HL-60 (cell line): ENCODE data around the gene RELN.

Experiments used
- DNase-seq, 2 experiments: peaks; one replicate each; pipeline ENCODE4 v3.0.0-alpha.2; 2010 to 2020; ENCODE audit warnings: low read depth in 1 of 2, low spot score in 1 of 2
- H3K27ac ChIP-seq: fragments of 250-450 bp; sonication (Bioruptor Pico); replicated peaks from 2 replicates; pipeline ENCODE4 v1.5.1; 2020; ENCODE audit warnings: mild to moderate bottlenecking, moderate library complexity
- H3K27me3 ChIP-seq: fragments of 250-450 bp; sonication (Bioruptor Pico); 2 replicates; pipeline ENCODE4 v1.5.1; 2021; ENCODE audit warnings: mild to moderate bottlenecking, moderate library complexity; ENCODE audit not compliant: insufficient read depth, poor library complexity, severe bottlenecking
- H3K4me3 ChIP-seq: replicated peaks from 2 replicates; pipeline ENCODE4 v1.5.1; 2011; ENCODE audit warnings: mild to moderate bottlenecking, control low read depth, low read length; ENCODE audit not compliant: insufficient read depth
- CTCF ChIP-seq: IDR thresholded peaks from one replicate; pipeline ENCODE4 v1.5.1; 2011; ENCODE audit warnings: low read length, control low read depth, inconsistent platforms; ENCODE audit not compliant: insufficient read depth
- GABPA ChIP-seq: IDR thresholded peaks from 2 replicates; pipeline ENCODE4 v1.6.1; 2012; ENCODE audit warnings: low read depth
- POLR2AphosphoS5 ChIP-seq: IDR thresholded peaks from 2 replicates; pipeline ENCODE4 v1.6.1; 2012; ENCODE audit warnings: low read depth
- REST ChIP-seq: IDR thresholded peaks from 2 replicates; pipeline ENCODE4 v1.6.1; 2012; ENCODE audit warnings: low read depth; ENCODE audit not compliant: insufficient replicate concordance
- SPI1 ChIP-seq: IDR thresholded peaks from 2 replicates; pipeline ENCODE4 v1.6.1; 2012; ENCODE audit warnings: low read depth, mild to moderate bottlenecking, borderline replicate concordance

RELN gene

GRCh38 chr7:103859709-103860108, 129.7 kb downstream of the RELN start:
- no peaks in the 10 kb centered on the region for H3K27me3 ChIP-seq

GRCh38 chr7:103857435-103857834, 132.0 kb downstream of the RELN start:
- H3K4me3 ChIP-seq: no peak overlapping the region
- no peak for TF ChIP-seq SPI1
- no peak for TF ChIP-seq POLR2AphosphoS5
- TF ChIP-seq REST: no peak
- TF ChIP-seq GABPA: no peak
- no peak for TF ChIP-seq CTCF
- DNase-seq: no peak
- H3K27ac ChIP-seq: no peak overlapping the region
- H3K27me3 ChIP-seq: no peaks in the 10 kb centered on the region

More at GRCh38 chr7:103859709-103860108, 129.7 kb downstream of the RELN start:
- no peak overlapping the region for H3K27ac ChIP-seq
- DNase-seq: no peak
- TF ChIP-seq CTCF (no peak), POLR2AphosphoS5 (no peak), GABPA (no peak), REST (no peak), SPI1 (no peak)
- H3K4me3 ChIP-seq: no peak overlapping the region

- Histone ChIP-seq H3K4me3 (no peak overlapping the region), H3K27me3 (no peaks in the 10 kb centered on the region), H3K27ac (no peak overlapping the region)
- TF ChIP-seq SPI1 (no peak), GABPA (no peak), CTCF (no peak), REST (no peak), POLR2AphosphoS5 (no peak)
- no peak for DNase-seq
Measured at GRCh38 chr7:103856929-103857328, 132.5 kb downstream of the RELN start.
